GM21786 (cell line): ENCODE measurements around the gene SSH3.

Experiments used
- ATAC-seq: cut with Tn5 transposase; IDR thresholded peaks from one replicate; pipeline ENCODE4 v1.9.1; 2021; ENCODE audit not compliant: unreplicated experiment

The SSH3 gene

DNA sequence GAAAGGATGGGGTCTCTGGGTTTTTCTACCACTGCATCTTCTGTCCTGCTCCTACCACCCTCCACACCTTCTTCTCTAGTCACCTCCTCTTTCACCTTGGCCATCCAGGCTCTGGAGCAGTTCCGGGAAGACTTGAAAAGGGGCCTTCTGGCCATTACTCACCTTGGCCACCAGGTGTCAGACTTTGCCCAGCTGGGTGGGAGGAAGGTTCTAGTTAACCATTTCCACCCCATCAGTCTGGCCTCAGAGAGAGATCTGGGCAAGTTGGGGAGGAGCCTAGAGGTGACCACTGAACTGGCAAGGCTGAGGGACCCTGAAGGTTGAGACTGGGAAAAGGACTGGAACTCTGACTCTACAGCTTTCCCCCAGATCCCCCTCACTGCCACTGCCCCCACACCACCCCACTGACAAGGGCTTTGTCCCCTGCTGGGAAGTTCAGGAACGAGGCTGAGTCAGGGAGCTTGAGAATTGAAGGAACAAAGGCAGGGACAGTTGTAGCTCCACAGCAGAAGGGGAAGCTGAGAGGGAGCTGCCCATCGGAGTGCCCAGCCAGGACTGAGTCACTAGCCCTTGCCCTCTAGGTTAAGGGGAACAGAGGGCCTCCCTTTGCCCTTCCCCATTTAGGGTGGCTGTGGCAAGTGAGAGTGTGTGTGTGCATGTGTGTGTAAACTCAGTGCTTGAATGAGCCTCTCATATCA is 53.7 kb downstream of the SSH3 start:
- ATAC-seq, result no peak

DNA sequence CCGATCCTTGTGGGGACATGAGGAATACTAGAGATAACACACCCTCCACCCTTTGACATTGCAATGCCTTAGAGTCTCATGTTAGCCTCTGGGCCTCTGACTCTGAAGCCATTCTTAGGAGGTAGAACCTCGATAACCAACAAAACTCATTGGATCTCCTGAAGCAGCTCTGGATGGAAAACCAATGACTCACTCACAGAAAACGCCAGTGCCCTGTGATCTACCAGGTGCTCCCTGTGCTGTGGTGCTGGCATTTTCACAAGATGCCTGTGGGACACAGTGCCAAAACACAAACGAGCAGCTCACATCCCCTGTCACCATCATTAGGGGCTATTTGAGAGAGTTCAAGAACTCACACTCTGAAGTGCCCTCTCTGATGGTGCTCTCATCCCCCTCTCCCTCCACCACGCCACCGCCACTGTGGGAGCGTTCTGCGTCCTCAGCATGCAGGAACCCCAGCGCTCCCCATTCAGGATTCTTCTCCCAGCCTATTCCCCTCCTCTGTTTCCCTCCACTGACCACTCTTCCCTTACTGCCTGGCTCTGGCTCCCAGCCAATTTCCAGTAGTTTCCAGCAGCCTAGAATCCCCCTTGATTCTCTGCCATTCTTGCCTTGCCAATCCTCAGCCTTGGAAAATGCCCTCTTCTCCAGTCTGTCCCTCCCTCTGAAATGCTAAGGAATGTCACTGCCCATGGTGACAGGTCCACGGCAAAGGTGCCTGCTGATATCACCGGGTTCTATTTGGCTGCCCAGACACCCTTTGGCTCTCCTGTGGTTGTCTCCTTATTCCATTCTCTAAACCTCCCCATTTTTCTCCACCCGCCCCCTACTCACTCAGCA is 54.7 kb downstream of the SSH3 start:
- no peak for ATAC-seq
